Thyroid gland (tissue), 4 donors: Measurements from ENCODE around the gene MAFB.

Experiments
- CTCF ChIP-seq, 6 experiments: fragments of 200-600 bp in 3 of 6; fragments of 450-650 bp in 3 of 6; sonication (generic) in 3 of 6; IDR thresholded peaks; one replicate each; pipeline ENCODE4 v1.5.1; 2016 to 2019; ENCODE audit warnings: antibody characterized with exemption in 6 of 6, mild to moderate bottlenecking in 2 of 6, inconsistent platforms in 1 of 6, moderate library complexity in 1 of 6
- POLR2A ChIP-seq, 2 donors: fragments of 450-650 bp; IDR thresholded peaks; one replicate each; pipeline ENCODE4 v1.6.1; 2017; ENCODE audit warnings: antibody characterized with exemption in 2 of 2, mild to moderate bottlenecking in 2 of 2, moderate library complexity in 1 of 2

GRCh38 chr20:40714109-40714508 is 25.1 kb upstream of the MAFB start:
- TF ChIP-seq CTCF (IDR thresholded peaks at IDR 0.05) (no peak), POLR2A (IDR thresholded peaks at IDR 0.05) (no peak)
